OCI-LY3 (cell line): ENCODE measurements around the gene PADI3.

Experiments used
- CTCF ChIP-seq: fragments of 200-600, 300-600 bp; sonication (generic); IDR thresholded peaks from 2 replicates; pipeline ENCODE4 v1.5.1; 2014; ENCODE audit warnings: antibody characterized with exemption, low read length, low read depth
- EZH2phosphoT487 ChIP-seq: fragments of 200-600 bp; shearing (Covaris generic); IDR thresholded peaks from 2 replicates; pipeline ENCODE4 v1.6.1; 2018; ENCODE audit warnings: antibody characterized with exemption, mixed run types, low read depth

GRCh38 chr1:17290553-17290952 is 41.7 kb downstream of the PADI3 start:
- no peak for TF ChIP-seq CTCF
- no peak for TF ChIP-seq EZH2phosphoT487
